Measurements from ENCODE around the gene ALS2.

GRCh38 chr2:201780674-201781493 lies at the start of gene ALS2:
- TF ChIP-seq EP300 (IDR thresholded peaks at IDR 0.05; ENCODE audit: borderline replicate concordance): no peak
- TF ChIP-seq CEBPB (IDR thresholded peaks at IDR 0.05): no peak
- peak; percentile 48 for TF ChIP-seq TEAD4 (IDR thresholded peaks at IDR 0.05)
- TF ChIP-seq NFIC (IDR thresholded peaks at IDR 0.05): peak; percentile 44
- peak; percentile 74; the same call in 1 of the 2 replicates for TF ChIP-seq TAF1 (IDR thresholded peaks at IDR 0.05; ENCODE audit: low read depth)
- TF ChIP-seq FOXM1 (IDR thresholded peaks at IDR 0.05; ENCODE audit: borderline replicate concordance, low read depth): 0 out of 2 replicates have a peak, but pooled peaks have one; percentile 37
- no peak for TF ChIP-seq RAD21 (IDR thresholded peaks at IDR 0.05; ENCODE audit: low read depth)
- TF ChIP-seq, protein P1, sequence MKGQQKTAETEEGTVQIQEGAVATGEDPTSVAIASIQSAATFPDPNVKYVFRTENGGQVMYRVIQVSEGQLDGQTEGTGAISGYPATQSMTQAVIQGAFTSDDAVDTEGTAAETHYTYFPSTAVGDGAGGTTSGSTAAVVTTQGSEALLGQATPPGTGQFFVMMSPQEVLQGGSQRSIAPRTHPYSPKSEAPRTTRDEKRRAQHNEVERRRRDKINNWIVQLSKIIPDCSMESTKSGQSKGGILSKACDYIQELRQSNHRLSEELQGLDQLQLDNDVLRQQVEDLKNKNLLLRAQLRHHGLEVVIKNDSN (IDR thresholded peaks at IDR 0.05): peak; percentile 85
- TF ChIP-seq YY1 (IDR thresholded peaks at IDR 0.05; ENCODE audit: low read depth): no peak; the same call in none of the 2 replicates
- 0 out of 2 replicates have a peak, but pooled peaks have one; percentile 56 for TF ChIP-seq TCF12 (IDR thresholded peaks at IDR 0.05; ENCODE audit: low read depth)
- peak; percentile 88 for TF ChIP-seq CREB1 (IDR thresholded peaks at IDR 0.05; ENCODE audit: low read depth)
- TF ChIP-seq, protein P2, sequence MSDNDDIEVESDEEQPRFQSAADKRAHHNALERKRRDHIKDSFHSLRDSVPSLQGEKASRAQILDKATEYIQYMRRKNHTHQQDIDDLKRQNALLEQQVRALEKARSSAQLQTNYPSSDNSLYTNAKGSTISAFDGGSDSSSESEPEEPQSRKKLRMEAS (IDR thresholded peaks at IDR 0.05): peak; percentile 8; the same call in 1 of the 2 replicates

Measured in Ishikawa (cell line).